ENCODE data around the gene ATP2B1.

DNA sequence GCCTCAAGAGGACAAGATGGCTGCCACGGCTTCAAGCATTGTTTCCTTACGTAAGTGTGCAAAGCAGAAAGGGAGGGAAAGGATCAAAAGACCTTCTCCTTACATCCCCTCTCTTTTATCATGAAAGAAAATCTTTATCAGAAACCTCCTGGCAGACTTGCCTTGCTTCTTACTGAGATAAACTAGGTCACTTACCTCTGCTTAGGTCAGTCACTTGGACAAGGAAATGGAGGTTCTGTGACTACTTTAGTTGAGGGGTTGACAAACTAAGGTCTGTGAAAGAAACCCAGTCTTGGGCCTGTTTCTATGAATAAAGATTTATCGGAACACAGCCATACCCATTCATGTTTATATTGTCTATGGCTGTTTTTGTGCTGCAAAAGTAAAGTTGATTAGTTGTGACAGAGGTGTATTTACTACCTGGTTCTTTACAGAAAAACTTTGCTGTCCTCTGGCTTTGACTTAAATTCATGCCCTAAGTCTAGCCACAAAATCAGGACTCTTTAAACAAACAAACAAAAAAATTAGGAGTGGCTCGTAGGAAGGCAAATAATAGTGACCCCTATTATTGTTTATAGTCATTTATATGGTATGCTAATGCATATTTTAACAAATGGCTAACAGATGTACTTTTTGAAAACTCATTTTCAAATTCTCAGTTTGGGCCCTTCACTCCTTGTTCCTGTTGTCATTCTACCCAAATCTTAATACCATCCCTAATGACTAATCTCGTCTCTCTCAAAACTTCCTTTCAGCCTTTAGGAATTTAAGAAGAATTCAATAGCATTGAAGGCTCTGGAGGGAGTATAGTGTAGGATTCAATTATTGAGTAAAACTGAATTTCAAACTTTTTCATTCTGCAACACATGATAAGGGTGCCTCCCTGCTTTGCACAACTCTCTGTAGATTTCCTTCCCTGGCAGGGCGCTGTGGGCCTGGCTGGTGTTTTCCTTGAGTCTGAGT is 42.0 kb upstream of the ATP2B1 start:
- TF ChIP-seq EP300 (IDR thresholded peaks at IDR 0.05) (no peak), POLR2A (IDR thresholded peaks at IDR 0.05) (no peak)
- TF ChIP-seq, protein P1, sequence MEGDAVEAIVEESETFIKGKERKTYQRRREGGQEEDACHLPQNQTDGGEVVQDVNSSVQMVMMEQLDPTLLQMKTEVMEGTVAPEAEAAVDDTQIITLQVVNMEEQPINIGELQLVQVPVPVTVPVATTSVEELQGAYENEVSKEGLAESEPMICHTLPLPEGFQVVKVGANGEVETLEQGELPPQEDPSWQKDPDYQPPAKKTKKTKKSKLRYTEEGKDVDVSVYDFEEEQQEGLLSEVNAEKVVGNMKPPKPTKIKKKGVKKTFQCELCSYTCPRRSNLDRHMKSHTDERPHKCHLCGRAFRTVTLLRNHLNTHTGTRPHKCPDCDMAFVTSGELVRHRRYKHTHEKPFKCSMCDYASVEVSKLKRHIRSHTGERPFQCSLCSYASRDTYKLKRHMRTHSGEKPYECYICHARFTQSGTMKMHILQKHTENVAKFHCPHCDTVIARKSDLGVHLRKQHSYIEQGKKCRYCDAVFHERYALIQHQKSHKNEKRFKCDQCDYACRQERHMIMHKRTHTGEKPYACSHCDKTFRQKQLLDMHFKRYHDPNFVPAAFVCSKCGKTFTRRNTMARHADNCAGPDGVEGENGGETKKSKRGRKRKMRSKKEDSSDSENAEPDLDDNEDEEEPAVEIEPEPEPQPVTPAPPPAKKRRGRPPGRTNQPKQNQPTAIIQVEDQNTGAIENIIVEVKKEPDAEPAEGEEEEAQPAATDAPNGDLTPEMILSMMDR (IDR thresholded peaks at IDR 0.05): no peak
